ENCODE data around the gene MEIKIN. TPM values are rescaled to one million over a fixed set of nuclear protein-coding genes. Genes with fewer than 3 reads are reported as not detected.

MEIKIN gene
- total and polyA plus RNA-seq, 2 donors (not counting 3 experiments of a cell fraction or from before 2014, with no cell fraction given): not detected

DNA sequence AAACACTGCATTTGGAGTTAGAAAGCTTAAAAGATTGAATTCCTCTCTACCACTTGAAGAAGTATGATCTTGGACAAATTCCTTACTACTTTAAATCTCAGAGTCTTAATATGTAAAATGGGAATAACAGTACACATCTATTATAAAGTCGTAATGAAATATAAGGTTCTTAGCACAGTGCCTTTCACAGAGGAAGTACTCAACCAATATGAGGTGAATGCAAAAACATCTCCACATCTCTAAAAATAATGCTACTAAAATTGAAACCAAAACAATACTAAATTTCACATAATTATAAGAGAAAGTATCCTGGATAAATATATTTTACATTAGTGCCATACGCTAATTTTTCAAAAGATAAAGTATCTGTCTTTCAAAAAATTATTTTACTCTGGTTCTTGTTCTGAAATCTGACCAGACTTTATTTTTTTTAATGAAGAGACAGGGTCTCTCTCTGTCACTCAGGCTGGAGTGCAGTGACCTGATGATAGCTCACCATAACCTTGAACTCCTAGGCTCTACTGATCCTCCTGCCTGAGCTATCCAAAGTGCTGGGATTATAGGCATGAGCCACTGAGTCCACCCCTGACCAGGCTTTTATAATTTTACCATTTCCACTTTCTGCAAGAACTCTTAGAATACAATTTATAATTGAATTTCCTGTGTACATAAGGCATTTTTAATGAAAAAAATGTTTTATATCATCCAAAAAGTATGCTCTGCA is 127.3 kb downstream of the MEIKIN start:
- no peaks in the 10 kb centered on the region for H3K27me3 ChIP-seq (ENCODE audit: control insufficient read depth in 2 of 2, insufficient read depth in 2 of 2, low read length in 2 of 2)
- no peak overlapping the region for H3K4me3 ChIP-seq (replicated peaks in 1 of 3; ENCODE audit: insufficient read depth in 1 of 3, low read depth in 1 of 3, low read length in 3 of 3)
- dilution Hi-C loops (cut with MboI; ENCODE audit: extremely low pct_ligation_motif_present, low sequenced_read_pairs): no loop called here
- H3K9me3 ChIP-seq (replicated peaks; ENCODE audit: control insufficient read depth, insufficient read depth, low read length): no peaks in the 10 kb centered on the region
- FAIRE-seq (no peak), DNase-seq (ENCODE audit: low read depth, low spot score) (no peak)
- H4K20me1 ChIP-seq (replicated peaks; ENCODE audit: control insufficient read depth, extremely low read depth, insufficient read depth, low read length): no peaks in the 10 kb centered on the region
- no peaks in the 10 kb centered on the region for H3K9me1 ChIP-seq (replicated peaks; ENCODE audit: control insufficient read depth, extremely low read depth, insufficient read depth, low read length)
- no peak overlapping the region for H2AFZ ChIP-seq (ENCODE audit: low read depth, low read length)
- no peak overlapping the region for H3K4me2 ChIP-seq (ENCODE audit: insufficient read depth, low read length)
- CTCF ChIA-PET: interaction anchor here (1.2 kb wide), 1 partner anchor 190 kb away, joined by 3 read pairs; no protein-coding TSS in a partner anchor
- H3K9ac ChIP-seq (replicated peaks; ENCODE audit: extremely low read depth, insufficient read depth, low read length): no peak overlapping the region
- TF ChIP-seq POLR2AphosphoS5 (IDR thresholded peaks at IDR 0.05; ENCODE audit: insufficient read depth, low read depth, low read length) (no peak), MYC (IDR thresholded peaks at IDR 0.05; ENCODE audit: low read depth, low read length) (no peak), FOS (IDR thresholded peaks at IDR 0.05; ENCODE audit: borderline replicate concordance, insufficient read depth, low read length) (no peak), EZH2 (IDR thresholded peaks at IDR 0.05; ENCODE audit: borderline replicate concordance, low read depth, low read length, severe bottlenecking) (no peak), GATA2 (IDR thresholded peaks at IDR 0.05; ENCODE audit: insufficient read depth, insufficient read length, low read depth, low read length) (no peak), POLR2A (IDR thresholded peaks at IDR 0.05; ENCODE audit: low read depth, low read length) (no peak), JUN (IDR thresholded peaks at IDR 0.05; ENCODE audit: borderline replicate concordance, insufficient read depth, insufficient read length, low read depth) (no peak)
- TF ChIP-seq, protein P1, sequence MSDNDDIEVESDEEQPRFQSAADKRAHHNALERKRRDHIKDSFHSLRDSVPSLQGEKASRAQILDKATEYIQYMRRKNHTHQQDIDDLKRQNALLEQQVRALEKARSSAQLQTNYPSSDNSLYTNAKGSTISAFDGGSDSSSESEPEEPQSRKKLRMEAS (IDR thresholded peaks at IDR 0.05; ENCODE audit: insufficient read depth, insufficient read length): no peak
- H3K27ac ChIP-seq (ENCODE audit: insufficient read depth, low read depth, low read length): no peak overlapping the region
- no peaks in the 10 kb centered on the region for H3K79me2 ChIP-seq (ENCODE audit: control insufficient read depth, insufficient read depth, low read length)
- intact Hi-C loops (cut with micrococcal nuclease): loop anchor here (10.0 kb wide), 1 partner anchor 447 kb away; no protein-coding TSS in a partner anchor
- BruUV-seq (replicated peaks): no TSS peak
- no peaks in the 10 kb centered on the region for H3K36me3 ChIP-seq (ENCODE audit: control insufficient read depth in 2 of 2, extremely low read depth in 1 of 2, insufficient read depth in 2 of 2, low read length in 2 of 2)
- POLR2A ChIA-PET: no interaction called here
- H3K4me1 ChIP-seq (ENCODE audit: control insufficient read depth, extremely low read depth, insufficient read depth, low read length): peaks cover 11% of the 10 kb centered on the region

Data from endothelial cell of umbilical vein (primary cell).